Activated T-cell treated with anti-CD3 and anti-CD28 coated beads, Interleukin-2, amount 50 U/mL, for 24 hours (primary cell): Measurements from ENCODE around the gene TCEAL7.
A peak's percentile ranks its signal among the peaks of the same experiment; 100 is the strongest.
"Not testable (repeated sequence)": the region's sequence is repeated elsewhere in the genome, so short reads cannot be mapped to it uniquely, and the experiment has no call there.

Experiments
- DNase-seq: peaks from one replicate; pipeline ENCODE4 v3.0.0-alpha.2; 2020
- H3K27ac Mint-ChIP-seq: 2 replicates; pipeline ENCODE4 v1.8.0; 2020; ENCODE audit warnings: mild to moderate bottlenecking, mixed read lengths
- H3K27me3 Mint-ChIP-seq: 2 replicates; pipeline ENCODE4 v1.8.0; 2020; ENCODE audit warnings: mixed read lengths
- H3K36me3 Mint-ChIP-seq: 2 replicates; pipeline ENCODE4 v1.8.0; 2020; ENCODE audit warnings: low read depth, mixed read lengths
- H3K4me1 Mint-ChIP-seq: 2 replicates; pipeline ENCODE4 v1.8.0; 2020; ENCODE audit warnings: low read depth, mixed read lengths
- H3K4me3 Mint-ChIP-seq: 2 replicates; pipeline ENCODE4 v1.8.0; 2020; ENCODE audit warnings: mild to moderate bottlenecking, moderate library complexity, mixed read lengths
- H3K9me3 Mint-ChIP-seq: 2 replicates; pipeline ENCODE4 v1.8.0; 2020; ENCODE audit warnings: mixed read lengths

The TCEAL7 gene

GRCh38 chrX:103357871-103358270 lies 27.8 kb downstream of the TCEAL7 start:
- H3K4me3 Mint-ChIP-seq = no peak overlapping the region
- H3K27me3 Mint-ChIP-seq = peaks cover 37% of the 10 kb centered on the region
- H3K4me1 Mint-ChIP-seq = peaks cover 3% of the 10 kb centered on the region
- no peak for DNase-seq
- H3K27ac Mint-ChIP-seq = no peak overlapping the region
- H3K36me3 Mint-ChIP-seq = no peaks in the 10 kb centered on the region
- no peaks in the 10 kb centered on the region for H3K9me3 Mint-ChIP-seq

- not testable (repeated sequence) for H3K4me1 Mint-ChIP-seq, H3K36me3 Mint-ChIP-seq, H3K27ac Mint-ChIP-seq, H3K4me3 Mint-ChIP-seq, DNase-seq, H3K9me3 Mint-ChIP-seq
- peaks cover 28% of the 10 kb centered on the region for H3K27me3 Mint-ChIP-seq
Measured at GRCh38 chrX:103359605-103360004, 29.6 kb downstream of the TCEAL7 start.

- H3K9me3 Mint-ChIP-seq = no peaks in the 10 kb centered on the region
- no peak overlapping the region for H3K4me3 Mint-ChIP-seq
Measured at GRCh38 chrX:103360092-103360491, 30.1 kb downstream of the TCEAL7 start.

GRCh38 chrX:103360916-103361315 lies 30.9 kb downstream of the TCEAL7 start:
- H3K36me3 Mint-ChIP-seq = no peaks in the 10 kb centered on the region
- no peaks in the 10 kb centered on the region for H3K9me3 Mint-ChIP-seq
- H3K27ac Mint-ChIP-seq = no peak overlapping the region
- peaks cover 2% of the 10 kb centered on the region for H3K4me1 Mint-ChIP-seq
- DNase-seq = no peak
- H3K4me3 Mint-ChIP-seq = no peak overlapping the region
- peaks cover 26% of the 10 kb centered on the region for H3K27me3 Mint-ChIP-seq

More at GRCh38 chrX:103360092-103360491, 30.1 kb downstream of the TCEAL7 start:
- no peak overlapping the region for H3K27ac Mint-ChIP-seq
- no peak for DNase-seq
- H3K27me3 Mint-ChIP-seq = peaks cover 28% of the 10 kb centered on the region
- H3K36me3 Mint-ChIP-seq = no peaks in the 10 kb centered on the region
- peaks cover 3% of the 10 kb centered on the region for H3K4me1 Mint-ChIP-seq

- Mint-ChIP-seq H3K27ac (no peak overlapping the region), H3K4me1 (no peaks in the 10 kb centered on the region), H3K36me3 (no peaks in the 10 kb centered on the region), H3K27me3 (peaks cover 24% of the 10 kb centered on the region), H3K9me3 (no peaks in the 10 kb centered on the region), H3K4me3 (no peak overlapping the region)
- DNase-seq = no peak
Measured at GRCh38 chrX:103361798-103362197, 31.8 kb downstream of the TCEAL7 start.

GRCh38 chrX:103362474-103362873 lies 32.4 kb downstream of the TCEAL7 start:
- H3K27me3 Mint-ChIP-seq = peaks cover 30% of the 10 kb centered on the region
- H3K4me1 Mint-ChIP-seq = no peaks in the 10 kb centered on the region
- H3K27ac Mint-ChIP-seq = no peak overlapping the region
- H3K4me3 Mint-ChIP-seq = no peak overlapping the region
- H3K36me3 Mint-ChIP-seq = no peaks in the 10 kb centered on the region
- H3K9me3 Mint-ChIP-seq = no peaks in the 10 kb centered on the region
- no peak for DNase-seq

- Mint-ChIP-seq H3K27me3 (peaks cover 35% of the 10 kb centered on the region), H3K36me3 (no peaks in the 10 kb centered on the region), H3K9me3 (no peaks in the 10 kb centered on the region), H3K27ac (no peak overlapping the region), H3K4me1 (no peaks in the 10 kb centered on the region), H3K4me3 (no peak overlapping the region)
- no peak for DNase-seq
Measured at GRCh38 chrX:103363046-103363445, 33.0 kb downstream of the TCEAL7 start.

GRCh38 chrX:103367502-103367901 lies 37.5 kb downstream of the TCEAL7 start:
- H3K36me3 Mint-ChIP-seq = no peaks in the 10 kb centered on the region
- no peaks in the 10 kb centered on the region for H3K9me3 Mint-ChIP-seq
- DNase-seq = no peak
- peaks cover 38% of the 10 kb centered on the region for H3K27me3 Mint-ChIP-seq
- H3K4me3 Mint-ChIP-seq = no peak overlapping the region
- no peaks in the 10 kb centered on the region for H3K4me1 Mint-ChIP-seq
- no peak overlapping the region for H3K27ac Mint-ChIP-seq

- H3K4me1 Mint-ChIP-seq = no peaks in the 10 kb centered on the region
Measured at GRCh38 chrX:103369479-103369878, 39.4 kb downstream of the TCEAL7 start.

GRCh38 chrX:103372886-103373285 lies 42.8 kb downstream of the TCEAL7 start:
- Mint-ChIP-seq H3K27me3 (peaks cover 40% of the 10 kb centered on the region), H3K27ac (no peak overlapping the region), H3K4me1 (peaks cover 8% of the 10 kb centered on the region), H3K36me3 (no peaks in the 10 kb centered on the region), H3K9me3 (no peaks in the 10 kb centered on the region), H3K4me3 (no peak overlapping the region)
- DNase-seq = no peak

More at GRCh38 chrX:103369479-103369878, 39.4 kb downstream of the TCEAL7 start:
- peaks cover 44% of the 10 kb centered on the region for H3K27me3 Mint-ChIP-seq
- DNase-seq = no peak
- no peak overlapping the region for H3K27ac Mint-ChIP-seq
- H3K4me3 Mint-ChIP-seq = no peak overlapping the region
- no peaks in the 10 kb centered on the region for H3K9me3 Mint-ChIP-seq
- no peaks in the 10 kb centered on the region for H3K36me3 Mint-ChIP-seq

- Mint-ChIP-seq H3K27ac (no peak overlapping the region), H3K4me3 (no peak overlapping the region), H3K36me3 (no peaks in the 10 kb centered on the region), H3K27me3 (peaks cover 35% of the 10 kb centered on the region), H3K4me1 (peaks cover 8% of the 10 kb centered on the region), H3K9me3 (no peaks in the 10 kb centered on the region)
- no peak for DNase-seq
Measured at GRCh38 chrX:103373581-103373980, 43.5 kb downstream of the TCEAL7 start.

GRCh38 chrX:103376118-103376978 lies 46.3 kb downstream of the TCEAL7 start, which contains the start of gene BEX3:
Gene BEX3, plus strand, starts transcription at chrX:103376538. Its CDS starts 984 bp downstream, at chrX:103377522.
- Mint-ChIP-seq H3K9me3 (no peaks in the 10 kb centered on the region), H3K27ac (peak within 1 kb of the TSS; percentile 51)
- peak; percentile 52 for DNase-seq

GRCh38 chrX:103376979-103377324 lies 46.9 kb downstream of the TCEAL7 start:
- Mint-ChIP-seq H3K27me3 (peaks cover 24% of the 10 kb centered on the region), H3K4me3 (peak overlapping the region; percentile 76), H3K9me3 (no peaks in the 10 kb centered on the region), H3K36me3 (no peaks in the 10 kb centered on the region), H3K27ac (peak overlapping the region; percentile 51), H3K4me1 (peaks cover 8% of the 10 kb centered on the region)
- DNase-seq = peak; percentile 31

More at GRCh38 chrX:103376118-103376978, 46.3 kb downstream of the TCEAL7 start, which contains the start of gene BEX3:
- Mint-ChIP-seq H3K4me1 (peaks cover 8% of the 10 kb centered on the region), H3K27me3 (peaks cover 27% of the 10 kb centered on the region), H3K36me3 (no peaks in the 10 kb centered on the region), H3K4me3 (peak within 1 kb of the TSS; percentile 76)

GRCh38 chrX:103378990-103379389 lies 49.0 kb downstream of the TCEAL7 start:
- Mint-ChIP-seq H3K36me3 (no peaks in the 10 kb centered on the region), H3K4me1 (peaks cover 8% of the 10 kb centered on the region), H3K4me3 (no peak overlapping the region), H3K27ac (no peak overlapping the region), H3K27me3 (peaks cover 20% of the 10 kb centered on the region), H3K9me3 (no peaks in the 10 kb centered on the region)
- DNase-seq = no peak
